ENCODE data around the gene RFX7.
A peak's percentile ranks its signal among the peaks of the same experiment; 100 is the strongest.

The RFX7 gene

DNA sequence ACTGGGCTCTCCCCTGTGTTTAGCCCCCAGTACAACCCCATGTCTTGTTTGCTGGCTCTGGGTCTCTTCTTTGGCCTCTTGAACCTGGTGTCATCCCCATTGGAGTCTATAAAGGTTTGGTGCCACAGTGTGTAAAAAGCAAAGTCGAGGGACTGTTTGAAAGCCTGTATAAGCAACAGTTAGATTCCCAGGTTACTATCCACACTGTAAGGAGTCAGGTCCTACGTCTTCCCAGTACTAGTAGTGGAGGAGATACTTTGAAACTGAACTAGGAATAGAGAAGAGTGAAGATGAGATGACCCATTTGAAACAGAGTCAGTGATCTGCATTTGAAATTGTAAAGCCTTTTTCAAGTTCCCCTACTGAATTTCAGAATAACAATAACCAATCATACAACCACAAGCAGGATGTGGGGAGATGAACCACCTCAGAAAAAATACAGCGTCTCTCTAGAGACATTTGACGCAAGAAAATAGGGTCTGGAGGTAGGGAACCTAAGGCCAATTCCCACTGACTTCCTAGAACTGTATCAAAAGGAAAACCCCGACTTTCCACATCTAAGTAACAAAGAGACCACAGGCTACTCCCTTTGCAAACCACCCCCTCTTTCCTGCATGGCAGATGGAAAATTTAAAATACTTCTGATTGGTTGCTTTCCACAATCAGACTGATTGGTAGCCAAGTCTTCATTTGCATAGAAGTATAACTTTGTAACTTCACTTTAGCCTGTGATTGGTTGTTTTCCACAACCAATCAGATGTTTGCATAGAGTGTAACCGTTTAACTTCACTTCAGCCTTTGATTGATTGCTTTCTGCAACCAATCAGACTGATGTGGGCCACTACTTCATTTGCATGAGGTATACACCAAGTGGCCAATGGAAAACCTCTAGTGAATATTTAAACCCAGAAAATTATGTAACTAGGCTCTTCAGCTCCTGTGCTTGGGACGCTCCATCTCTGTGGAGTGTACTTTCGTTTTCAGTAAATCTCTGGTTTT is 200.4 kb downstream of the RFX7 start:
- DNase-seq = peak; percentile 73

DNA sequence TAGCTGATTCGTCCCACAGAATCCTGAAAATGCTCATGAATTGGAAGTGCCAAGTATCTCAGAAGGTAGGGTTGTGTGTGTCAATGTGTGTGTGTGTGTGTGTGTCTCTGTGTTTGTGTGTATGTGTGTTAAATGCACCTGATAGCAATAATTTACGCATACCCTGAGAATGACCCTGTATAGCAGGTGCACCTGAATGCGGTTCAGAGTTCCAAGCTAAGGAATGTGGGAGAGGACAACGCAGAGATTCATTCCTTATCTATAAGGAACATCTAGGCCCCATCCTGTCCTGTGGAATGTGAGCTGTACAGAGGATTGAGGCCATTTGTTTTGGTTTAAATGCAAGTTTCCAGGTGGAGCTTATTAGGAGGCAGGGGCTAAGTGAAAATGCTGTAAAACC is 201.2 kb downstream of the RFX7 start:
- DNase-seq = no peak

DNA sequence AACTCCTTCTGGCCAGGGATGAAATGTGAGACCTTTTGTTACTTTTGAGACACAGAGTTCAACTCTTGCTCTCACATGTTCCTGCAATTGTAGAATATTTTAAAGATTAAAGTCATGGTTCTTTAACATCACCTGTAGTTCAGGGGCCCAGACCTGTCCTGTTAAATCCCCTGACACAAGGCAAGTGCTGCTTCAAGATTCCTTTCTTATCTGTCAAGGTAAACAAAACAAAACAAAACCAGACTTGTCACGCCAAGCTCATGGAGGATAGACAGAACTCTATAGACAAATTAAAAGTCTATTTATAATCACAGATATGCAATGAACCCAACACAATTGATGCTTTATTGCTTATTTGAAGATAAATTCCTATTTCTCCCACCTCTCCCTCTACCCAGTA is 201.6 kb downstream of the RFX7 start:
- no peak for DNase-seq

DNA sequence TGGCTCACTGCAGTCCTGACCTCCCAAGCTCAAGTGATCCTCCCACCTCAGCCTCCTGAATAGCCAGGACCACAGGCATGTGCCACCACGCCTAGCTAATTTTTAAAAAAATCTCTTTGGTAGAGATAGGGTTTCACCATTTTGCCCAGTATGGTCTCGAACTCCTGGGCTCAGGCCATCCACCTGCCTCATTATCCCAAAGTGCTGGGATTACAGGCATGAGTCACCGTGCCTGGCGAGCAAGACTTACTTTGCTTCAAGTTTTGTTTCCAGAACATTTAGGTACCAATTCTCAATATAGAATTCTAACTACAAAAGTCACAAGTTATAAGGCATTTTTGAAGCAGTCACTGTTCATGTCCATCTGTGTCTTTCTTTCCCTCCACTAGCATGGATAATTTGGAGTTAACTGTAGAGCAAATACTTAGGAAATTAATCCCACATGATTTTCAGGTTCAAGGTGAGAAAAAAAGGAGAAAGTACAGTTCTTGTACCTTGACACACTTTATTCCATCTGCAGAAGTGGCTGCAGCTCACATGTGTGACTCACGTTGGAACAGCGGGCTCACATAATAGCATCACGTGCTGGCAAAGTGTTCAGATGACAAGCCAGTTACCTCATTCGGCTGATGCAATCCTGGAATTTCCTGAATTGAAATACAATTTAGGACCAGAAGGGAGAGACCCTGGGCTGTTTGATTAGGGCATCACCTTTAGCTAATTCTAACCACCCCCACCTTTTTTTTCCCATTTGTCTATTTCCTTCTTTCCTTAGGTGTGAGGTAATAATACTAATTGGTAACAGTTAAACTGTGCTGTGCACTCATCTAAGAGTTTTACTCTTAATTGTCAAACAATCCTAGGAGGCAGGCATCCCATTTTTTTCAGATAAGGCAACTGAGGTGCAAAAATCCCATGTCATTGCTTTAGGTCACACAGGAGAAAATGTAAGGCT is 203.3 kb downstream of the RFX7 start:
- peak; percentile 70 to 94 for DNase-seq

DNA sequence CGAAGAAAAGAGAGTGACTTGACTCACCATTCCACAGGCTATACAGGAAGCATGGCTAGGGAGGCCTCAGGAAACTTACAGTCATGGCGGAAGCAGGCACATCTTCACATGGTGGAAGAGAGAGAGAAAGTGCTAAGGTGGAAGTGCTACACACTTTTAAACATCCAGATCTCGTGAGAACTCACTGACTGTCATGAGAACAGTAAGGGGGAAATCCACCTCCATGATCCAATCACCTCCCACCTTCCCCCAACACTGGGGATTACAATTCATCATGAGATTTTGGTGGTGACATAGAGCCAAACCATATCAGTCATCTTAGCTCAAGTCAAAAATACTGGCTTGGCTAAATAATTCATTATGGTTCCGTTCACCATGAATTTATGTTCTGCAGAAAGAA is 205.0 kb downstream of the RFX7 start:
- DNase-seq = peak; percentile 24 to 26

DNA sequence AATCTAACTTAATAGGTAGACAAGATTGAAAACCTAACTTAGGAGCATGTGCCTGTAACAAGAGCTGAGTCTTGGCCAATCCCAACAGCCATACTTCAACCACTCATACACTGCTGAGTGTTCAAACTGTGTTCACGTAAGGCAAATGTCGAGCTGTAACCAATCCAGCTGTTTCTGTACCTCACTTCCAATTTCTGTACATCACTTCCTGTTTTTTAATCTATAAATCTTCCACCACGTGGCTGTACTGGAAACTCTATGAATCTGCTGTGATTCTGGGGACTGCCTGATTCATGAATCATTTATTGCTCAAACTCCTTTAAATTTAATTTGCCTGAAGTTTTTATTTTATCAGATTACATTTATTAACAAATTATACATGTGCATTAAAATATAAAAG is 205.7 kb downstream of the RFX7 start:
- DNase-seq = peak; percentile 55 to 69
